ENCODE data around the gene FLT4.

- no peak for TF ChIP-seq GATA3 (IDR thresholded peaks at IDR 0.05; ENCODE audit: low read depth, low read length)
- no peak for TF ChIP-seq GATA2 (IDR thresholded peaks at IDR 0.05; ENCODE audit: low read depth, low read length)
Measured at GRCh38 chr5:180639741-180640610, 9.4 kb downstream of the FLT4 start.
